Transverse colon (tissue), 4 donors: ENCODE measurements around the gene IL4R. TPM values are rescaled to one million over a fixed set of nuclear protein-coding genes. Genes with fewer than 3 reads are reported as not detected.

Experiments used
- DNase-seq: peaks from one replicate; pipeline ENCODE4 v3.0.0-alpha.2; 2019
- H3K27ac ChIP-seq, 4 donors: fragments of 200-600 bp; sonication (generic); 2 replicates each; pipeline ENCODE4 v1.5.1; 2016 to 2018; ENCODE audit warnings: inconsistent platforms in 4 of 4
- H3K27me3 ChIP-seq: fragments of 200-600 bp; sonication (generic); 2 replicates; pipeline ENCODE4 v1.5.1; 2017; ENCODE audit warnings: inconsistent platforms
- H3K36me3 ChIP-seq, 4 donors: fragments of 200-600 bp; sonication (generic); 2 replicates each; pipeline ENCODE4 v1.5.1; 2017 to 2019; ENCODE audit warnings: inconsistent platforms in 4 of 4
- H3K4me1 ChIP-seq, 4 donors: fragments of 200-600 bp; sonication (generic); 2 replicates each; pipeline ENCODE4 v1.5.1; 2017 to 2020; ENCODE audit warnings: inconsistent platforms in 4 of 4
- H3K4me3 ChIP-seq, 4 donors: fragments of 200-600 bp; sonication (generic); 1 replicate in 1 of 4; 2 replicates in 3 of 4; pipeline versions ENCODE4 v1.5.1 to v1.6.1; 2017 to 2019; ENCODE audit warnings: inconsistent platforms in 4 of 4
- H3K9me3 ChIP-seq, 2 donors: fragments of 200-600 bp; sonication (generic); 2 replicates each; pipeline ENCODE4 v1.5.1; 2017 to 2019; ENCODE audit warnings: inconsistent platforms in 2 of 2
- CTCF ChIP-seq, 5 experiments: fragments of 200-600 bp in 3 of 5; fragments of 450-650 bp in 2 of 5; sonication (generic) in 3 of 5; IDR thresholded peaks; 1 replicate in 2 of 5; 2 replicates in 3 of 5; pipeline ENCODE4 v1.5.1; 2016 to 2017; ENCODE audit warnings: antibody characterized with exemption in 5 of 5, inconsistent platforms in 3 of 5, mild to moderate bottlenecking in 2 of 5, moderate library complexity in 1 of 5
- EP300 ChIP-seq: sonication (generic); formaldehyde crosslinking; IDR thresholded peaks from one replicate; pipeline ENCODE4 v1.6.1; 2017; ENCODE audit warnings: antibody characterized with exemption, low read depth
- POLR2A ChIP-seq: fragments of 450-650 bp; IDR thresholded peaks from one replicate; pipeline ENCODE4 v1.6.1; 2016; ENCODE audit warnings: antibody characterized with exemption, mild to moderate bottlenecking, moderate library complexity
- POLR2AphosphoS5 ChIP-seq, 3 donors: sonication (generic); formaldehyde crosslinking; IDR thresholded peaks; one replicate each; pipeline ENCODE4 v1.6.1; 2016; ENCODE audit warnings: antibody characterized with exemption in 3 of 3
- WGBS, 2 donors: methylation state at CpG; one replicate each; pipeline ENCODE4 v1.1.5; 2018; ENCODE audit warnings: low coverage in 1 of 2; 5-methylcytosine and 5-hydroxymethylcytosine counted together
- in situ Hi-C, 4 donors: fragments of 200-750 bp; cut with MboI; loops; one replicate each; pipeline versions ENCODE4 v1.15.0 to v1.15.1; 2017; ENCODE audit warnings: low sequenced_read_pairs in 3 of 4, low pct_ligation_motif_present in 1 of 4, low pct_unique_long_range_greater_than_20kb in 1 of 4
- intact Hi-C: fragments of 100-400 bp; cut with DNase I; formaldehyde crosslinking; loops from one replicate; pipeline ENCODE4 v1.15.1; 2023; ENCODE audit warnings: low total_unique reads
- total RNA-seq, 4 donors: library from RNA; depleted of rRNA; stranded (reverse); fragments of >200 nt; gene quantifications; one replicate each; pipeline ENCODE4 v1.1.0, GENCODE V29; 2016

Gene IL4R
- total RNA-seq, 4 donors from 2014 or later = 106 to 235 (median 156) TPM

GRCh38 chr16:27373312-27373711, 59.5 kb downstream of the IL4R start:
- TF ChIP-seq EP300 = no peak
- TF ChIP-seq POLR2A = no peak
- TF ChIP-seq POLR2AphosphoS5 (IDR thresholded peaks at IDR 0.05) = no peak
- TF ChIP-seq CTCF (IDR thresholded peaks at IDR 0.05) = no peak
- Histone ChIP-seq H3K27ac (no peak overlapping the region), H3K9me3 (no peaks in the 10 kb centered on the region), H3K36me3 (no peaks in the 10 kb centered on the region), H3K27me3 (no peaks in the 10 kb centered on the region), H3K4me1 (peaks cover 0 to 8% (median 0%) of the 10 kb centered on the region in 4 donors), H3K4me3 (no peak overlapping the region)
- in situ Hi-C loops (loop anchor here (5.0 to 10.0 kb wide), 2 partner anchors 196 to 199 kb away; no protein-coding TSS in a partner anchor), intact Hi-C loops (no loop called here)
- DNase-seq = no peak
- 92 to 93% methylated on average over 3 of the region's 3 CpGs for WGBS, 2 donors

- H3K27ac ChIP-seq = peak overlapping the region in 2 of 4 donors; percentile 34 to 49
- no peak for DNase-seq
- intact Hi-C loops (no loop called here), in situ Hi-C loops (loop anchor here (5.0 to 10.0 kb wide), 2 partner anchors 197 to 200 kb away; no protein-coding TSS in a partner anchor)
- no peak for TF ChIP-seq POLR2A
- TF ChIP-seq CTCF (IDR thresholded peaks at IDR 0.05) = no peak
- TF ChIP-seq EP300 = no peak
- H3K27me3 ChIP-seq = no peaks in the 10 kb centered on the region
- H3K36me3 ChIP-seq = no peaks in the 10 kb centered on the region
- peaks cover 0 to 8% (median 0%) of the 10 kb centered on the region in 4 donors for H3K4me1 ChIP-seq
- no peak overlapping the region for H3K4me3 ChIP-seq
- H3K9me3 ChIP-seq = no peaks in the 10 kb centered on the region
- WGBS, 2 donors = 67 to 73% methylated on average over 8 of the region's 8 CpGs
Measured at GRCh38 chr16:27374221-27374803, 60.5 kb downstream of the IL4R start.

GRCh38 chr16:27374804-27375425, 61.1 kb downstream of the IL4R start:
- Histone ChIP-seq H3K9me3 (no peaks in the 10 kb centered on the region), H3K27ac (peak overlapping the region in 2 of 4 donors; percentile 34 to 49), H3K4me1 (peaks cover 0 to 8% (median 0%) of the 10 kb centered on the region in 4 donors), H3K36me3 (no peaks in the 10 kb centered on the region), H3K27me3 (no peaks in the 10 kb centered on the region), H3K4me3 (no peak overlapping the region)
- intact Hi-C loops = no loop called here
- WGBS, 2 donors = 21 to 35% methylated on average over 9 of the region's 9 CpGs
- DNase-seq = peak; percentile 58
- TF ChIP-seq CTCF (IDR thresholded peaks at IDR 0.05) (peak; percentile 18 to 61 (median 43)), POLR2A (no peak), POLR2AphosphoS5 (IDR thresholded peaks at IDR 0.05) (peak in 1 of 3 donors; percentile 27)
- in situ Hi-C loops = loop anchor here (5.0 to 10.0 kb wide), 2 partner anchors 198 to 200 kb away; no protein-coding TSS in a partner anchor

GRCh38 chr16:27377666-27378485, 64.1 kb downstream of the IL4R start:
- DNase-seq = no peak
- Histone ChIP-seq H3K4me3 (no peak overlapping the region), H3K36me3 (no peaks in the 10 kb centered on the region), H3K27ac (no peak overlapping the region), H3K9me3 (no peaks in the 10 kb centered on the region), H3K4me1 (peaks cover 0 to 8% (median 0%) of the 10 kb centered on the region in 4 donors), H3K27me3 (no peaks in the 10 kb centered on the region)
- in situ Hi-C loops = loop anchor here in 2 of 4 donors (10.0 kb wide), 1 partner anchor 203 kb away; no protein-coding TSS in a partner anchor
- TF ChIP-seq EP300 (no peak), CTCF (IDR thresholded peaks at IDR 0.05) (no peak), POLR2AphosphoS5 (IDR thresholded peaks at IDR 0.05) (no peak)
- WGBS, 2 donors = 29 to 72% methylated on average over 1 to 4 of the region's 4 CpGs
- intact Hi-C loops = no loop called here
